GM12878 (cell line): ENCODE results near the gene EXD3. TPM values are rescaled to one million over a fixed set of nuclear protein-coding genes. Genes with fewer than 3 reads are reported as not detected.
A peak's percentile ranks its signal among the peaks of the same experiment; 100 is the strongest.

Source experiments
- ATF7 ChIP-seq: fragments of 450-650 bp; IDR thresholded peaks from 2 replicates; pipeline ENCODE4 v1.6.1; 2016; ENCODE audit warnings: low read depth, mild to moderate bottlenecking
- BACH1 ChIP-seq: fragments of 450-650 bp; IDR thresholded peaks from 2 replicates; pipeline ENCODE4 v1.6.1; 2017; ENCODE audit warnings: mild to moderate bottlenecking, borderline replicate concordance
- CEBPZ ChIP-seq: fragments of 150-350 bp; IDR thresholded peaks from 2 replicates; pipeline ENCODE4 v1.6.1; 2016; ENCODE audit warnings: low read depth, low read length
- EGR1 ChIP-seq, 2 experiments: IDR thresholded peaks; 1 replicate in 1 of 2; 2 replicates in 1 of 2; pipeline ENCODE4 v1.6.1; 2011 to 2012; ENCODE audit warnings: low read depth in 2 of 2, low read length in 2 of 2, borderline replicate concordance in 1 of 2, mild to moderate bottlenecking in 1 of 2, moderate library complexity in 1 of 2
- ETV6 ChIP-seq, 2 experiments: fragments of 450-650 bp in 1 of 2; IDR thresholded peaks in 1 of 2; conservative IDR thresholded peaks in 1 of 2; 2 replicates each; pipeline ENCODE4 v1.6.1; 2014; ENCODE audit warnings: antibody characterized with exemption in 1 of 2, borderline replicate concordance in 1 of 2, low read depth in 1 of 2, mild to moderate bottlenecking in 1 of 2, moderate library complexity in 1 of 2
- GABPA ChIP-seq: IDR thresholded peaks from 2 replicates; pipeline ENCODE4 v1.6.1; 2014; ENCODE audit warnings: antibody characterized with exemption, low read depth, mild to moderate bottlenecking, inconsistent platforms
- GATAD2B ChIP-seq: fragments of 450-650 bp; conservative IDR thresholded peaks from 2 replicates; pipeline ENCODE4 v1.6.1; 2017; ENCODE audit warnings: low read depth, mild to moderate bottlenecking, moderate library complexity
- HSF1 ChIP-seq: fragments of 150-350 bp; IDR thresholded peaks from 2 replicates; pipeline ENCODE4 v1.6.1; 2014; ENCODE audit warnings: mild to moderate bottlenecking, low read depth, low read length
- IRF3 ChIP-seq: fragments of 450-650 bp; IDR thresholded peaks from 2 replicates; pipeline ENCODE4 v1.6.1; 2014; ENCODE audit warnings: mild to moderate bottlenecking
- KDM1A ChIP-seq: fragments of 200-600 bp; sonication (generic); IDR thresholded peaks from 2 replicates; pipeline ENCODE4 v1.6.1; 2016; ENCODE audit warnings: borderline replicate concordance
- KLF5 ChIP-seq: fragments of 450-650 bp; IDR thresholded peaks from 2 replicates; pipeline ENCODE4 v1.6.1; 2014; ENCODE audit warnings: mild to moderate bottlenecking; ENCODE audit not compliant: partially characterized antibody
- PAX8 ChIP-seq: fragments of 450-650 bp; IDR thresholded peaks from 2 replicates; pipeline ENCODE4 v1.6.1; 2017; ENCODE audit warnings: mild to moderate bottlenecking, moderate library complexity
- RBBP5 ChIP-seq: fragments of 200-600 bp; sonication (generic); conservative IDR thresholded peaks from 2 replicates; pipeline ENCODE4 v1.6.1; 2016
- RELA ChIP-seq: fragments of 450-650 bp; IDR thresholded peaks from 2 replicates; pipeline ENCODE4 v1.8.0; 2014; ENCODE audit warnings: borderline replicate concordance; ENCODE audit not compliant: partially characterized antibody
- RUNX3 ChIP-seq: IDR thresholded peaks from 2 replicates; pipeline ENCODE4 v1.6.1; 2012; ENCODE audit warnings: low read length, inconsistent platforms
- SREBF1 ChIP-seq: IDR thresholded peaks from 2 replicates; pipeline ENCODE4 v1.6.1; 2012; ENCODE audit warnings: mild to moderate bottlenecking, low read length
- TCF12 ChIP-seq: IDR thresholded peaks from 2 replicates; pipeline ENCODE4 v1.6.1; 2011; ENCODE audit warnings: low read depth, mild to moderate bottlenecking, low read length
- ZNF384 ChIP-seq: IDR thresholded peaks from 2 replicates; pipeline ENCODE4 v1.6.1; 2012; ENCODE audit warnings: low read depth, mild to moderate bottlenecking, low read length, improper control_type of control experiment, borderline replicate concordance
- ZNF592 ChIP-seq: fragments of 450-650 bp; IDR thresholded peaks from 2 replicates; pipeline ENCODE4 v1.6.1; 2017; ENCODE audit warnings: mild to moderate bottlenecking, moderate library complexity
- polyA plus RNA-seq, 11 experiments: library from polyadenylated mRNA; depleted of rRNA in 4 of 11; unstranded in 6 of 11; stranded (reverse) in 5 of 11; fragments of >200 nt; fragmentation: Nextera tagmentation in 4 of 11; fragmentation: Illumina TruSeq in 1 of 11; extraction: Ambion mirVana in 4 of 11; extraction: Trizol in 1 of 11; gene quantifications; 1 replicate in 1 of 11; 2 replicates in 10 of 11; pipeline versions ENCODE4 v1.2.1 to v1.2.3, GENCODE V29; 2011 to 2016; ENCODE audit warnings: inconsistent platforms in 2 of 11, missing spikeins in 2 of 11, low read depth in 1 of 11
- total RNA-seq, 4 experiments: library from RNA; depleted of rRNA in 3 of 4; stranded (reverse); fragments of >200 nt in 3 of 4; fragmentation: Illumina TruSeq in 1 of 4; extraction: Trizol in 1 of 4; gene quantifications; 2 replicates each; pipeline versions ENCODE4 v1.2.1 to v1.2.3, GENCODE V29; 2013 to 2021

EXD3 gene
- total and polyA plus RNA-seq, 10 of the 15 experiments (the other 5 are each of a cell fraction or from before 2014, with no cell fraction given), result 0.21 to 7.1 (median 3.6) TPM

GRCh38 chr9:137422604-137423513 is at the start of gene EXD3, which contains the start of gene NOXA1 (continued):
- TF ChIP-seq IRF3 (no peak), EGR1 (IDR thresholded peaks at IDR 0.05; ENCODE audit: borderline replicate concordance in 1 of 2, low read depth in 2 of 2, low read length in 2 of 2) (peak; percentile 29 to 89), TCF12 (peak; percentile 78; the same call in 1 of the 2 replicates), PAX8 (no peak), GABPA (peak; percentile 90), RUNX3 (peak; percentile 90), BACH1 (peak; percentile 88), SREBF1 (peak; percentile 39), KLF5 (peak; percentile 58), KDM1A (no peak), ZNF592 (peak; percentile 79), ATF7 (no peak), ZNF384 (no peak), HSF1 (peak; percentile 58; the same call in 1 of the 2 replicates), GATAD2B (peak; percentile 96; the same call in 1 of the 2 replicates), RBBP5 (no peak), CEBPZ (no peak), ETV6 (conservative IDR thresholded peaks at IDR 0.05 in 1 of 2, IDR thresholded peaks at IDR 0.05 in 1 of 2; ENCODE audit: borderline replicate concordance in 1 of 2, low read depth in 1 of 2) (peak in 1 of 2 experiments; percentile 36; a peak in 1 of 4 replicates), RELA (peak; percentile 81)
